ENCODE data around the gene TOP3B. TPM values are rescaled to one million over a fixed set of nuclear protein-coding genes. Genes with fewer than 3 reads are reported as not detected.

The TOP3B gene
- total RNA-seq, 1 donor from 2014 or later, result 13.4 TPM

DNA sequence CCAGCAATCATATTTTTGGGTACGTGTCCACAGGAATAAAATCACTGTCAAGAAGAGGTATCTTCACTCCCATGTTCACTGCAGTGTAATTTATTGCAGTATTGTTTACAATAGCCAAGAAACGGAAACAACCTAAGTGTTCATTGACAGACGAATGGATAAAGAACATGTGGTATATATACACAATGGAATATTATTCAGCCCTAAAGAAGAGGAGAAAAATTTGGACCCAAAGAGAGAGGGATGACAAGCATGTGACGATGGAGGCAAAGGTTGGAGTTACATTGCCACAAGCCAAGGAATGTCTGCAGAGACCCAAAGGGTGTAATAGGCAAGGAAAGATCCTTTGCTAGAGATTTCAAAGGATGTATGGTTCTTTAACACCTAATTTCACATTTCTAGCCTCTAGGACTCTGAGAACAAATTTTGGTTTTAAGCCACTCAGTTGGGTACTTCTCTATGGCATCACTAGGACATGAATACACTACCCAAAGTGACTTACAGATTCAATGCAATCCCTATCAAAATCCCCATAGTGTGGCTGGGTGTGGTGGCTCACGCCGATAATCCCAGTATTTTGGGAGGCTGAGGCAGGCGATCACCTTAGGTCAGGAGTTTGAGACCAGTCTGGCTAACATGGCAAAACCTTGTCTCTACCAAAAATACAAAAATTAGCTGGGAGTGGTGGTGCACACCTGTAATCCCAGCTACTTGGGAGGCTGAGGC, 31.1 kb upstream of the TOP3B start:
- no peak for DNase-seq

DNA sequence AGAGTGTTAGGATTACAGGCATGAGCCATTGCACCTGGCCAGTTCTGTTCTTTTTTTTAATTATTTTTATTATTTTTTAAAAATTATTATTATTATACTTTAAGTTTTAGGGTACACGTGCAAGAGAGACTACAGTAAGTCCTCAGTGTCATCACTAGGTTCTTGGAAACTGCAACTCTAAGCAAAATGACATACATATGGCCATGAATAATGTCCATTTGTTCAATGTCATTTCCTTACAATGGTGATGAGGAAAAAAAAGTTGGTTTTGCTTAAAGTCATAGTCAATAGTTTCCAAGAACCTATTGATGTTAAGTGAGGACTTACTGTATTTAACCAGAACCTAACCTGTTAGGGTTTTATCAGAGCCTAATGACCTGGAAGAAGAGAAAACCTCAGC, 29.4 kb upstream of the TOP3B start:
- DNase-seq, result no peak

DNA sequence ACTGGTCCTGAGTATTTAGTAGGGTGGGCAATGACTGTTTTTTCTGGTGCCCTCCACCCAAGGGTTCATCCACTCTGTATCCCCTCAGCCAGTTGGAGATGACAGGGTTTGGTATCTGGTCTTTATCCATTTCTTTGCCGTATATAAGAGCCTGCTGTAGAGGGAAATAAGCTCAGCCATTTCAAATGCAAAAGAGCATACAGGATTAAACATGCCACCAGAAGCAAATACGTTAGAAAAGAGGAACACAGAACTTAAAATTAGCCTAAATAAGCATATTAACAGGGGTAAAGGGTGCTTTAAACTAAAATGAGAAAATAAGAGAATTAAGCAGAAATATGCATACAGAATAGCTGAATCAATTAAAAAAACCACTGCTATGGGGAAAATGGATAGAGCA, 27.8 kb upstream of the TOP3B start:
- DNase-seq, result no peak

DNA sequence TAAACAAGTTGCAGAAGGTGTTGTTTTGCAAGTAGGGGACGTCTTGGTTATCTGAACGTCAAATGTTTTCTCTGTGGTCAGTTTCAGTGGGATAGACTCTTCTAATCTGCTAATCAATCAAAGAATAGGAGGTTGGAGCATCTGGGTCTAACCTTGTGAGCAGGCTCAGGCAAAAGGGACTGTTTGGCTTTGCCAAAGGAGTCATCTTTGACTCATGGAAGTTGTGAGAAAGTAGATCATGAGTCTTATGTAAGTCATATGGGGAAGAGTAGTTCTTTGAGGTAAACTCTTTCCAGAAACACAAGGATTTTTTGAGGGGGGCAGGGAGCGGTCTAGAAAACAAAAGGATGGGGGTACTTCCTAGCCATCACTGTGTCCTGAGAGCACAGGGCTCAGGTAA, 27.1 kb upstream of the TOP3B start:
- DNase-seq, result no peak

DNA sequence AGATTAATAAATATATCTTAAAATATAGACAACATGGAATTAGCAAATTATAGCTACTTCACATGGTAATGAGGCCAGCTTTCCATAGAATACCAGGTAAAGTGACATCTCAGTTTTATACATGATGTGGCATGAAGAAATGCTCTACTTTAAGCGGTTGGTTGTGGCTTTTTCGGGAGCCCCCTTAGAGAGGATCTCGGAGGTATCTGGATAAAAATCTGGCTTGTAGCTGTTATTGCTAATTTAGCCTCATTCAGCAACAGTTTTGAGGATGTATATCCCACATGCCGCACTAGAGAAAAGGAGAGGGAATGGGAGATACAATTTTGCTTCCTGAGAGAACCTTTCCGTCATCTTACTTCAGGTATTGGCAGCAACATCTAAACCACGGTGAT, 24.0 kb upstream of the TOP3B start:
- DNase-seq, result no peak

DNA sequence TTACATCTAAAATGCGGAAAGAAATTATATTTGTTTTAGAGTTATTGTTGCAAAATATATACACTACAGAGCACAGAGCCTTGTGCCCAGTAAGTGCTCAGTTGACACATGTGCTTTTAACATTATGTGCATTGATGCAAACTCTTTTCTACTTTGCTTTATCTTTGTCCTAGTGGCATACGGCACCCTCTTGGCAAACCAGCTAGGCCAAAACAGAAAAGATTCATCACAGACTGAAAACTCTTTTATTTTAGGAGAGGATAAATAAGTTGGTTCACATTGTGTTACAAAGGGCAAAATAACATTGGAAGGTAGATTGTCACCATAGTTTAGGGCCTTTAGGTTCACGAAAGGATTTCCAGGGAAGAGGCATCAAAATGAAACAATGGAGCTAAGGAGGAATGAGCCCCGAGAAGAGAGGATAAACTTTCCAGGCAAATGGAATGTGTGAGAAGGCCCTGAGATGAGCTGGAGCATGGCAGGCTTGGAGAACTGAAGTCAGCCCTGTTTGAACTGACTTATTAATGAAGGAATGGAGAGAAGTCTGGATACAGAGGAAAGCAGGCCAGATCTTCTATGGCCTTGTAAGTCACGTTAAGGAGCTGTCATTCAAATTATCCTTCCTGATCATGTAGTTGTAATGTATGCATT, 23.5 kb upstream of the TOP3B start:
- no peak for DNase-seq

DNA sequence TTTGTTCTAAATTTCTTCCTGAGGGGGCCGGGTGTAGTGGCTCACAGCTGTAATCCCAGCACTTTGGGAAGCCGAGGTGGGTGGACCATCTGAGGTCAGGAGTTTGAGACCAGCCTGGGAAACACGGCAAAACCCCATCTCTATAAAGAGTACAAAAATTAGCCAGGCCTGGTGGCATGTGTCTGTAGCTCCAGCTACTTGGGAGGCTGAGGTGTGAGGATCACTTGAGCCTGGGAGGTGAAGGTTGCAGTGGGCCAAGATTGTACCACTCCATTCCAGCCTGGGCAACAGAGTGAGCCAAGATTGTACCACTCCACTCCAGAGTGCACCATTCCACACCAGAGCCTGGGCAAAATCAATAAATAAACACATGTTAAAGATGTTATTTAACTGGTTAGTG, 20.6 kb upstream of the TOP3B start:
- no peak for DNase-seq

DNA sequence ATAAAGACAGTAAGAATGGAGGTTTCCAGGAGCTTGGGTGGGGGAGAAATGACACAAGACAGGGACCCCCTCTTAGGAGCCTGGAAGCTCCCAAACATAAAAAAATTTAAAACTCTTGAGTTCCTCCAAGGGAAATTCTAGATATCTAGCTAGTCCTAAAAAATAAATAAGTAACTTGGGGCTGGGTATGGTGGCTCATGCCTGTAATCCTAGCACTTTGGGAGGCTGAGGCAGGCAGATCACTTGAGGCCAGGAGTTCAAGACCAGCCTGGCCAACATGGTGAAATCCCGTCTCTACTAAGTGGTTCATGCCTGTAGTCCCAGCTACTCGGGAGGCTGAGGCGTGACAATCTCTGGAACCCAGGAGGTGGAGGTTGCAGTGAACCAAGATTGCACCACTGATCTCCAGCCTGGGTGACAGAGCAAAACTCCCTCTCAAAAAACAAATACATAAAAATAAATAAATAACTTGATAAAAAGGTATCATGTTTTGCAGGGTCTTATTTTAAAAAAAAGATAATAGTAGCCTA, 20.0 kb upstream of the TOP3B start:
- no peak for DNase-seq

DNA sequence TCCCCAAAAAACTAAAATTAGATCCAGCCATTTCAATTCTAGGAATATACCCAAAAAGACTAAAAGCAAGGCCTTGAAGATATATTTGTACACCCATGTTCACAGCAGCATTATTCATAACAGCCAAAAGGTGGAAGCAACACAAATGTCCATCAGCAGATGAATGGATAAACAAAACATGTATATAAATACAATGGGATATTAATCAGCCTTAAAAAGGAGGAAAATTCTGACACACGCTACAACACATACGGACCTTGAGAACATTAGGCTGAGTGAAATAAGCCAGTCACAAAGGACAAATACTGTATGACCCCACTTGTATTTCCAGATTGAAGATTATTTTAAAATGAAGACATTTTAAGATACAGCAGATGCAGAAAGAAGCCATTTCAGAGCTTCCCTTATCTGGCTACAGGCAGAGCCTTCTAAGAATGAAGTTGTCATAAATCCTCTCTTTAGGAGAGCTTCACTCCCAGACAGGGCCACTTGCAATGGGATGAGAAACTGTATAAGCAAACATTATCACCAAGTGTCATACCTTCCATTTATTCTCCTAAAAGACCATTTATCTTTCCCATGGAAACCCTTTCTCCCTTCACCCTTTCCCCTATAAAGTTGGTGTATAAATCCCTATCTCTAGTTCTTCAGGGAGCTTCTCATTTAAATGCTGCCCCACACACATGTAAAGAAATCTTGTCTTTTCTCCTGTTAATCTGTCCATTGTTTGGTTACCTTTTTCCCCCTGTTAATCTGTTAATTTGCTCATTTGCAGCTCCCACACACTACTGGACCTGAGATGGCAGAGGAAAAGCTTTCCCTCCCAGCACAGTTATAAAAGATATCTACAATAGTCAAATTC, 19.3 kb upstream of the TOP3B start:
- no peak for DNase-seq

DNA sequence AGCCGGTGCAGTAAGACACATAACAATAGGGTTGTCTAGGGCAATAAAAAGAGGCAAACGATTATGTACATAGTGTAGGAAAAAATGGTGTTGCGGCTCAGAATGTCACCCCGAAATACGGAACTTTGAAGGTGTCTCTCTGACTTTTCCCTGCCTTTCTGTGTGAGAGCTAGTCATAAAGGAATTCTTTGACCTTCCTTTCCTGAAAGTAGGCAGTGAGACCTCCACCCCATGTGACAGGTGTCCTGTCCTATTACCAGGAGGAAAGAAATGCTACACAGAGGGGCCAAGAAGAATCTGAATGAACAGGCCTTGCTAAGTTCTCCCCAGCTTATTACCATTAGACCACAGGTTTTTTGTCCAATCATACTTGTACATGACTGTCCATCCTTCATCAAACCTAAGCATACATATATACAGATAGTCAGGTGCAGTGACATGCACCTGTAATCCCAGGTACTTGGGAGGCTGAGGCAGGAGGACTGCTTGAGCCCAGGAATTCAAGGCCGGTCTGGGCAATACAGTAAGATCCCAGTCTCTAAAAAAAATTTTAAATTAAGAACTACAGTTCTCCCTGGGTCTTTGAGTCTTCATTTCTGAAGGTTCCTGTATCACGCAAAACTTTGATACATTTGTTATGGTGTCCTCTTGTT, 16.1 kb upstream of the TOP3B start:
- DNase-seq, result no peak

DNA sequence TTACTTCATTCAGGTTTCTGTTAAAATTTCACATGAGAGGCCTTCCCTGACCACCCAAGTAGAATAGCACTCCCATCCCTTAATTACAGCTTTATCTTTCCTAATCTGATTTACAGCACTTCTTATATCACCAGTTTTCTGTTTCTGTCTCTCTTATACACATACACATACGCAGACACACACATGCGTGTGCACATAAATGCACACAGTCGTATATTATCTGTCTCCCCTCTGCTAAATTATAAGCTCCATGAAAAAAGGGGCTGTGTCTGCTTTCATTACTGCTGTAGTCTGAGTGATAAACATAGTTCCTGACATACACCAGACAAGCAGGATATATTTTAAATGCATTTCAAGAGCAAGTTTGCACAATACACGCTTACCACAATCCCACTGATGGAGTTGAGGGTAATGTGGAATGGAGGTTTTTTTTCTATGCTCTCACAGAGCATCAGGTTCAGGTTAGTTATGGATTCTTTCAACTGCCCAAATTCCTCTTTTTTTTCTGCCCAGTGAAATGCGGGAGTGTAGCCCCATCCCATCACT, 13.7 kb upstream of the TOP3B start:
- no peak for DNase-seq

DNA sequence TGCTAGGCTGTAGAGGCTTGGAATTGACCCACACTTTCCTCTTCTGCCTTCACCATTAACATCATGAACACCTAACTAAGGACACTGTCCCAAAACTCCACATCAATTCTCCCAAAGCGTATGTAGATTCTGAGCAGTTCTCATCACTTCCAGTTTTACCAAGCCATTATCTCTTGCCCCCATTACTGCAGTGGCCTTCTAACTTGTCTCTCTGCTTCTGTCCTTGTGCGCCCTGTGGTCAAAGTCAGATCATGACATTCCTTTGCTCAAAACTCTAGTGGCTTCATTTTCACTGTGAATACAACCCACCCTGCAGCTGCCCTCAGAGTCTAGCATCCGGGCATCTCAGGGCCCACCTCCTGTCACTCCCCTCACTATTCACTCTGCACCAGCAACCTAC, 13.1 kb upstream of the TOP3B start:
- DNase-seq, result no peak

DNA sequence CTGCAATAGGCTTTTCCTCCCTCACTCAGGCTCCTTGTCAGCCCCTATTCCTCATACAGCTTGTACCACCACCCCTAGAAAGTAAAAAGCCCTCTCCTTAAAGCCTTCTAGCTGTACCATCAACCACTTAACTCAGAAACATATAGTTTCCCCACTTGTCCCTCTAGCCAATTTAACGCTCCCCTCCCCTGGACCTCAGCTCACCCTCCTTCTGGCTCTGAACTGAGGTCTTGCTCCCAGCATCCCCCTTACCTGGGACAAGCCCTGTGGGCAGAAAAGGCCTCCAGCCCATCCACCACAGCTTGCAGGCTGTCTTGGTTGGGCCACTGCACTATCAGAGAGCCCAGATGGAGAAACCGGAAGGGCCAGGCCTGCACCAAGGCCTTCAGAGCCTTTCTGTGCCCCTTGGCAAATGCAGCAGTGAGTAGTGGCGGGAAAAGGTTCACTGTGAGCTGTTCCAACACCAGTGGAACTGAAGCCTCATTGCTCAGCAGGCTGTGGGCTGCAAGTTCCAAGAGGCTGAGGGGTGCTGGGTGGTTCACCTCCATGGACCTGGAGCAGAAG, 12.4 kb upstream of the TOP3B start:
- no peak for DNase-seq

DNA sequence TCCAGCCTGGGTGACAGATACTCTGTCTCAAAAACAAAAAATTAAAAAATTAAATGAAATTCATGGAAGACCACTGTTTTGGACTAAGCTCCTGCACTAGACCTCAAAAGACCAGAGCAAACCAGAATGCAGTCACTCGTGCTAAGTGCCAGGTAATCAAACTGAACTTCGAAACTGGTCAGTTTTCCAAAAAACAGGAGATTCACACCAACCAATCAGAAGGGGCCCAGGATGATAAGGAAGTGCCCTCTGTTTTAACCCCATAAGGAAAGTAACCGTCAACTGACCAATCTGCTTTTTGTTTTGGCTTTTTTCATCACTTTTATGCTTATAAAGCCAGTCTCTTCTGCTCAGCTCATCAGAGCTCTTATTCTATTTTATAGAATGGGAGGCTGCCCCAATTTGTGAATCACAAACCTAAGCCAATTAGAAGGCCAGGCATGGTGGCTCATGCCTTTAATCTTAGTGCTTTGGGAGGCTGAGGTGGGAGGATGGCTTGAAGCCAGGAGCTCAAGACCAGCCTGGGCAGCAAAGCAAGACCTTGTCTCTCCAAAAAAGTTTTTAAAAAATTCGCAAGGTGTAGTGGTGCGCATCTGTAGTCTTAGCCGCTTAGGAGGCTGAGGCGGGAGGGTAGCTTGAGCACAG, 10.1 kb upstream of the TOP3B start:
- no peak for DNase-seq

DNA sequence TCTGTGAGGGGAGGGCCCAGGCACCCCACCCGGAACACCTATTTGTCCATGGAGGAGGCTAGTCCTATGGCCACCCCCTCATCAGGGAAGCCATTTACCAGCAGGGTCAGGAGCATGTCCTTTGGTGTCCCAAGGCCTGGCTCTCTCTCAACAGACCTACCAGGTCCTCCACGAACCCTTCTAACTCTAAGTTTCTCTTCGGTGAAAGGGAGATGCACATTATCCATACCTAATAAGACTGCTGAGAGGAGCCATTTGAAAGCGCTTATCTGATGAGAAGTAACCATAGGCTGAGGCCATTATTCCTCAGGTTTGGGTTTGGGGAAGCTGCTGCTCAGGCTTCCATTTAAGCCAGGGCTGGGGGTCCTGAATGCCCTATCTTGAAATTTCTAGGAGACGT, 9.2 kb upstream of the TOP3B start:
- DNase-seq, result no peak

DNA sequence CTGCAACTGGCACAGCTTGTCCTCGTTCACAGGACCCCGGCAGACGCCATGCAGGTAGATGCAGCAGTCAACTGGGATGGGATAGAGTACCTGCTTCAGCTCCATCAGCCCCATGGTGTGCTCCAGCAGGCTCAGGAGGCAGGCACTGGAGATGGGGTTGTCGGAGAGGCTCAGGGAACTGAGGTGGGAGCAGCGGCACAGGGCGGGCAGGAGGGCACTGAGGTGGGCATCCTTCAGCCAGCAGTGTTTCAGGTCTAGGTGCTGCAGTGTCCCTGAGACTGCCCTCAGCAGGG, 8.7 kb upstream of the TOP3B start:
- DNase-seq, result no peak

DNA sequence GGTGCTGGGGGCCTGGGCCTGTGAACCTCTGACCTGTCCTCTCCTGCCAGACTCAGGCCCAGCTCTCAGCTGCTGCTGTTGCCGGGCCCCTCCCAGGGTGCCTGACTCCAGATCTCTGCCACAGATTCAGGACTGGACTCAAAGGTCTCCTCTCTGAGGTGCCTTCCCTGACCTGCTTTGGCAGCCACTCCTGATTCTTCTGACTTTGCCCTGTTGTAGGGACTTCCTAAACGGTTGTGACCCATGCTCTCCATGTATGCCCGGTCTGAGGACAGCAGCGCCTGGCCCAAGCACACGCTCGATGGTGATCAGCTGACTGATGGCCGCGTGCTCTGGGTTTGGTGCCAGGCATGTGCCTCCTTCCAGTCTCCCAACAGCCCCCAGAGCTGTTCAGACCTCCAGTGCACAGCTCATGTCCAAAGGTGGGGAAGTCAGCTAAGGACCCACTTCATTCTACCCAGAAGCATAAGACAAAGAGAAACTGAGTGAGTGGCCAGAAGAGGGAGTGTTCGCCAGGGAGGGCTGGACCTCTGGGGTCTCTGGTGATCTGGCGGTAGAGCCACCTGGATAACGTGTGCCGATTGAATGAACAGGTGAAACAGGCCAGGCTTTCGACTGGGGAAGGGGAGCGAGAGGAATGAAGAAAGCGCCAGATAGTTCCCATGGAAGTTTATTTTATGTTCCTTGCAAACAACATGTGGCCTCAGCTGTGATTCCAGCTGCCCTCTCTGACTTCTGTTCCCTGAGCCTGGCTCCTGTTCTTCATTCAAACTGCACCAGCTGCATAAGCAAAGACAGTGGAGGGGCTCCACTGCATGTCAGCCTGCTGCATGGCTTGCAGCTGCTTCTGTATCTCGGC, 8.1 kb upstream of the TOP3B start:
- no peak for DNase-seq

DNA sequence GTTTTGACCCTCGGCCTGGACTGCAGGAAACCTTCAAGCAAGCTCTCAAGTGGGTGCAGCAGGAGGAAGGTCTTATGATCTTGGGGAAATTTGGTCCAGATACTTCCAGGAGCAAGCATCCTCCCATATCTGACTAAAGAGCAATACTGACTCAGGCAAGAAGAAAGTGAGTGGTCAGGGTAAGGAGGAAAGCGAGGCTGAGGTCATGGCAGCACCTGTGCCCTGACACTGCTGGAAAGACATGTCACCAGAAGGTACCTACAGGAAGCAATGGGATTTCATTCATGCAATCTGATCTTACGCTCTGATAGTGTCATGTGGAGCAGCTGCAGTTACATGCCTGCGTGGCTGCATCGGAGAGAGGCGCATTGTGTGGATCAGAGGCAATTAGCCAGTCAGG, 6.5 kb upstream of the TOP3B start:
- DNase-seq, result no peak

DNA sequence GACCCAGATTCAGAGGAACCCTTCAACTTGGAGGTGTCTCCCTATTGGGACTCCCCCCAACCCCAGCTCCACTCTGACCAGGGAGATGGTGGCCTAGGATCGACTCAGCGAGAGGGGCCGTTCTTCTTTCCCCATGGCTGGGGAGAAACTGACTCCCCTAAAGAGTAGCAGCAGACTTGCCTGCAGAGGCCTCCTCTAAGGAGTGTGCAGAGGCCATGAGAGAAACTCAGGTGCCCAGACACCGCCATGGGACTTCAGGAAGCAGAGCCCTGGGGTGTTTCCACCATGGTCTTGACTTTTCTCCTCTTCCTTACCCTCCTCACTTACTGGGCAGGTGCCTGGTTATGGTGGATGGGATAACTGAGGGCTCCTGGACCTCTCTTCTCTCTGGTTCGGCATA, 2.6 kb upstream of the TOP3B start:
- DNase-seq, result no peak

DNA sequence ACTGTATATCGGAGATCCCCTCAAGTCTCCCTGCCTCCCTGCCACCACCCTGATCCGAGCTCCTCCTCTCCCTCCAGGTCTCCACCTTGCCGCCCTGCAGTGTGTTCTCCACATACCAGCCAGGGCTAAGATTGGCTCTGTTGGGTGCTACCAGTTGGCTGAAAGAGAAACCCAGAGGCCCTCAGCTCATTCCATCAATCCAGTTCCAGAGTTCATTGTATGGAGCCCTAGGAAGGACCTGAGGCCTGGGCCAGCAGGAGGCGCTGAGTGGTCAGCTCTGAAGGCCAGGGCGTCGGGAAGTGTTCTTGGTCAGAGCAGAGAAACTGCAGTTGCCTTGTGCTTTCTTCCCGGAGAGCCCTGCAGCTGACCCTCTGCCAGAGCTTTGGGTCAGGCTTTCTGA, 2.2 kb upstream of the TOP3B start:
- no peak for DNase-seq

DNA sequence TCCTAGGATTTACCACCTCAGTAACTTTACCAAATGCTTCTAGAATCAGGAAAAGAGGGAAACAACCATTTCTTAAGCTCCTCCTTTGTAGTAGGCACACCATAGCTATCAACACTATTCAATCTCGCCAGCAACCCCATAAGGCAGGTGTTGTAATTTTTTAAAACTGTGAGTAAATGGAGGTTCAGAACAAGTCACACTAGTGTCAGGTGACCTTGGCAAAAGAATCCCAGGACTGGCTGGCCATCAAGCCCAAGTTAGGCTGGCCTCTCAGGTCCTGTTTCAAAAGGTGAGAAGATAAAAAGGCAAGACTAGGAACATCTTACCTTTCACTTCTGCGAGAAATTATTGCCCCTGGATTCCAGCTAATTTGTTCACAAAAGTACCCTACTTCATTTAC, 713 bp downstream of the TOP3B start:
- DNase-seq, result no peak

All from occipital lobe (tissue), 2 donors.